Measurements from ENCODE around the gene FAM3B. TPM values are rescaled to one million over a fixed set of nuclear protein-coding genes. Genes with fewer than 3 reads are reported as not detected.

The FAM3B gene, protein sequence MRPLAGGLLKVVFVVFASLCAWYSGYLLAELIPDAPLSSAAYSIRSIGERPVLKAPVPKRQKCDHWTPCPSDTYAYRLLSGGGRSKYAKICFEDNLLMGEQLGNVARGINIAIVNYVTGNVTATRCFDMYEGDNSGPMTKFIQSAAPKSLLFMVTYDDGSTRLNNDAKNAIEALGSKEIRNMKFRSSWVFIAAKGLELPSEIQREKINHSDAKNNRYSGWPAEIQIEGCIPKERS
- not detected in 2 replicates for total RNA-seq (2014; rRNA removed; shearing (Covaris generic))
- polyA plus RNA-seq (2016; fragmentation: Nextera tagmentation; extraction: Ambion mirVana) = not detected in 2 replicates

DNA sequence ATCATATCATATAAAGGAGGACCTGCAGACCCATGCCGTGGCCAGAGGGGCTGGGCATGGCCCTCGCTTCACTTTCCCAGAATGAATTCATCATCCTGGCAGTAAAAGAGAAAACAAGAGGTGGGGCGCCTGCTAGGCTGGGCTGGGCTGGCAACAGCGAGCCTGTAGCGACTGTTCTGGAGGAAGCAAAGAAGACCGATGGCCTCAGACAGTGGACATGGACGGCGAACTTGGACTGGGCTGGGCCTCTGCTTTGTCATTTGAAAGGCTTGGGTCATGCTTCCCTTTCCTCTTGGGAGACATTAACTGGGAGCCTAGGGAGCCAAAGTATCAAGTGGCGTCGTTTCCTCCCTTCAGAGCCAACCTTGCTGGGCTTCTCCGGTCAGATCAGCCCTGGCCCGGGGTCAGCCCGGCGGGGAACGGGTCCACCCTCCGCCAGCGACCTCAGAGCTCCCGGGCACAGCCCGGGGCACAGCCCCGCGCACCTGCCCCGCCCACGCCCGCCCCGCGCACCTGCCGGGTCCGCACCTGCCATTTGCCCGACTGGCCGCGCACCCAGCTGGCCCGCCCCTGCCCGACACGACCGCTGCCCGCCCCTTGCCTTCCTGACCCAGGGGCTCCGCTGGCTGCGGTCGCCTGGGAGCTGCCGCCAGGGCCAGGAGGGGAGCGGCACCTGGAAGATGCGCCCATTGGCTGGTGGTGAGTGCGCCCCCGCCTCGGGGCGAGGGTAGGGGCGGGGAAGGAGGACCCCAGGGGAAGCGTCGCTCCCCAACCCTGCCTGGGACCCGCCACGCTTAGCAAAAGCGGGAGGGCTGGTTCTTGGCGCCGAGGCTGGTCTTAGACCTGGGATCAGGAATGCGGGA is at the start of gene FAM3B:
Gene FAM3B (plus strand): TSS at position 602 of the 863 bp plus-strand sequence. CDS start 79 bp downstream, at position 681.
- 3% methylated on average over 27 to 43 of the region's 55 CpGs for WGBS, 2 experiments (ENCODE audit: low coverage in 1 of 2, low lambda C conversion rate in 2 of 2, missing lambda C conversion rate in 2 of 2)
- H3K36me3 ChIP-seq (ENCODE audit: low read depth) = no peaks in the 10 kb centered on the region
- H3K4me1 ChIP-seq (ENCODE audit: insufficient read depth) = no peaks in the 10 kb centered on the region
- H4K20me1 ChIP-seq (ENCODE audit: insufficient read depth) = no peaks in the 10 kb centered on the region
- TF ChIP-seq EZH2 (IDR thresholded peaks at IDR 0.05; ENCODE audit: insufficient read depth, poor library complexity, severe bottlenecking) = no peak
- TF ChIP-seq EZH2phosphoT487 (IDR thresholded peaks at IDR 0.05; ENCODE audit: insufficient read depth, low read depth) = no peak
- no peak within 1 kb of the TSS for H2AFZ ChIP-seq
- H3K27me3 ChIP-seq (replicated peaks; ENCODE audit: insufficient read depth) = peaks cover 46% of the 10 kb centered on the region
- no peak within 1 kb of the TSS for H3K9ac ChIP-seq
- no peaks in the 10 kb centered on the region for H3K79me2 ChIP-seq (ENCODE audit: insufficient read depth)
- no peak within 1 kb of the TSS for H3K4me2 ChIP-seq (ENCODE audit: unreplicated experiment)
- H3K9me3 ChIP-seq (ENCODE audit: low read depth) = no peaks in the 10 kb centered on the region
- H3K4me3 ChIP-seq = no peak within 1 kb of the TSS
- no peak for DNase-seq
- H3K9me2 ChIP-seq (ENCODE audit: insufficient read depth) = no peaks in the 10 kb centered on the region
- H3K27ac ChIP-seq = no peak within 1 kb of the TSS
- H3F3A ChIP-seq (ENCODE audit: insufficient read depth) = no peaks in the 10 kb centered on the region
- in situ Hi-C loops (cut with MboI) = no loop called here

DNA sequence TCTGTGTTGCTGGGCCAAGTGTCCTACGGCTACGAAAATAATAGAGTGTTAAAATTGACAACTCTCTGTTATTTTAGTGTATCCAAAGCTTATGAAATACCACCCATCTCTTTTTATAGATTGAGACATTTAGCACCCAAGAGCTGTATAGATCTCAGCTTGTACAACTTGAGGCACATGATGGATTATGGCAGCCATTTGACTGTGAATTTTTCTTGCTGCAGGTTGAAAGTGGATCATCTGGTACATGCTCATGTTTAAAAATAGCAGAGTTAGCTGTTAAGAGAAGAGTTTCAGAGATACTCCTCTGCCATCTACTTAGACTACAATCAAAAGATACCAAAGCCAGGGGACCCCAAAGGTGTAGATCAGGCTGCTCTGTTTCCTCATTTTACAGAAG is 49.3 kb upstream of the FAM3B start:
- no peak overlapping the region for H2AFZ ChIP-seq
- H3K9me3 ChIP-seq (ENCODE audit: low read depth) = no peaks in the 10 kb centered on the region
- 97% methylated on average over 2 of the region's 2 CpGs for WGBS, 2 experiments (ENCODE audit: low coverage in 1 of 2, low lambda C conversion rate in 2 of 2, missing lambda C conversion rate in 2 of 2)
- no peak for DNase-seq
- H3K9ac ChIP-seq = no peak overlapping the region
- no peaks in the 10 kb centered on the region for H3K4me1 ChIP-seq (ENCODE audit: insufficient read depth)
- H3K36me3 ChIP-seq (ENCODE audit: low read depth) = peaks cover 8% of the 10 kb centered on the region; the same call in 1 of the 2 replicates
- no peaks in the 10 kb centered on the region for H3K27me3 ChIP-seq (replicated peaks; ENCODE audit: insufficient read depth)
- no peak overlapping the region for H3K4me3 ChIP-seq
- TF ChIP-seq EZH2phosphoT487 (IDR thresholded peaks at IDR 0.05; ENCODE audit: insufficient read depth, low read depth) (no peak), EZH2 (IDR thresholded peaks at IDR 0.05; ENCODE audit: insufficient read depth, poor library complexity, severe bottlenecking) (no peak)
- no peaks in the 10 kb centered on the region for H3K9me2 ChIP-seq (ENCODE audit: insufficient read depth)
- in situ Hi-C loops (cut with MboI) = no loop called here
- no peak overlapping the region for H3K27ac ChIP-seq
- no peaks in the 10 kb centered on the region for H3K79me2 ChIP-seq (ENCODE audit: insufficient read depth)
- H4K20me1 ChIP-seq (ENCODE audit: insufficient read depth) = no peaks in the 10 kb centered on the region
- no peak overlapping the region for H3K4me2 ChIP-seq (ENCODE audit: unreplicated experiment)
- H3F3A ChIP-seq (ENCODE audit: insufficient read depth) = no peaks in the 10 kb centered on the region

DNA sequence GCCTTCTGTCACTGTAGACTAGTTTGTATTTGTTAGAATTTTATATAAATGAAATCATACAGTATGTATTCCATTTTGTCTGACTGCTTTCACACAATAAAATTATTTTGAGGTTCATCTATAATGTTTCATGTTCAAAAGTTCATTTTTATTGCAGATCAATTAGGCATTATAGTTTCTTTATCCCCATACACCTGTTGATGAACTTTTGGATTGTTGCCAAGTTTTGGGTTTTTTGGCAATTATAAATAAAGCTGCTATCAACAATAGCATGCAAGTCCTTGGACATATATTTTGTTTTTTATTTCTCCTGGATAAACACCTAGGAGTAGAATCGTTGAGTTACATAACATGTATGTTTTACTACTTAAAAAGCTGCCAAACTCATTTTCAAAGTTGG is 47.1 kb upstream of the FAM3B start:
- no peak overlapping the region for H3K9ac ChIP-seq
- H3K27ac ChIP-seq = no peak overlapping the region
- 30 to 31% methylated on average over 1 of the region's 1 CpG for WGBS, 2 experiments (ENCODE audit: low coverage in 1 of 2, low lambda C conversion rate in 2 of 2, missing lambda C conversion rate in 2 of 2)
- no peak overlapping the region for H3K4me3 ChIP-seq
- in situ Hi-C loops (cut with MboI) = no loop called here
- H3K4me1 ChIP-seq (ENCODE audit: insufficient read depth) = no peaks in the 10 kb centered on the region
- H3K4me2 ChIP-seq (ENCODE audit: unreplicated experiment) = no peak overlapping the region
- no peak overlapping the region for H2AFZ ChIP-seq
- no peaks in the 10 kb centered on the region for H3K79me2 ChIP-seq (ENCODE audit: insufficient read depth)
- no peaks in the 10 kb centered on the region for H3K9me2 ChIP-seq (ENCODE audit: insufficient read depth)
- H4K20me1 ChIP-seq (ENCODE audit: insufficient read depth) = no peaks in the 10 kb centered on the region
- TF ChIP-seq EZH2phosphoT487 (IDR thresholded peaks at IDR 0.05; ENCODE audit: insufficient read depth, low read depth) (no peak), EZH2 (IDR thresholded peaks at IDR 0.05; ENCODE audit: insufficient read depth, poor library complexity, severe bottlenecking) (no peak)
- no peak for DNase-seq
- H3K9me3 ChIP-seq (ENCODE audit: low read depth) = no peaks in the 10 kb centered on the region
- H3F3A ChIP-seq (ENCODE audit: insufficient read depth) = no peaks in the 10 kb centered on the region
- H3K36me3 ChIP-seq (ENCODE audit: low read depth) = 0 out of 2 replicates have a peak, but pooled peaks cover 9% of the 10 kb centered on the region
- H3K27me3 ChIP-seq (replicated peaks; ENCODE audit: insufficient read depth) = no peaks in the 10 kb centered on the region

DNA sequence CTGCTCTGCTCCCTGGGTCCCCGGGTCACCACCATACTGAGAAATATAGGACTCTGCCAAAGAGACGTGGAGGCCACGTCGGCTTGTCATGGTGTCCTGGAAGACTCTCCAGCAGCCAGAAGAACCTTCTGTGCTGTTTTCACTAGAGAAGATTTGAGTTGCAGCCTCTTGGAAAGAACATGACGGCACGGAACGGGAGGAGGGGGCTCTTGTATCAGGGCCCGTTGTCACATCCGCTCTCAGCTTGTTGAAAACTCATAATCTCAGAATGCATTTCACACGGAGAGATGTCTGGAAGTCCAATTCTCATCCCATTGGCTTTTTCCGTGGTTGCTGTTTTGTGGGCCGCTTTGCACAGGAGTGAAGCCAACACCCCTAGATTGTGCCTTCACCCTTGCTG is 39.4 kb upstream of the FAM3B start:
- H3K4me2 ChIP-seq (ENCODE audit: unreplicated experiment) = no peak overlapping the region
- peaks cover 9% of the 10 kb centered on the region; the same call in 1 of the 2 replicates for H3K4me1 ChIP-seq (ENCODE audit: insufficient read depth)
- H3K79me2 ChIP-seq (ENCODE audit: insufficient read depth) = no peaks in the 10 kb centered on the region
- no peak overlapping the region for H2AFZ ChIP-seq
- no peaks in the 10 kb centered on the region for H3K9me3 ChIP-seq (ENCODE audit: low read depth)
- H3K4me3 ChIP-seq = no peak overlapping the region
- 0 out of 2 replicates have a peak, but pooled peaks cover 1% of the 10 kb centered on the region for H3K27me3 ChIP-seq (replicated peaks; ENCODE audit: insufficient read depth)
- H3K36me3 ChIP-seq (ENCODE audit: low read depth) = 0 out of 2 replicates have a peak, but pooled peaks cover 10% of the 10 kb centered on the region
- TF ChIP-seq EZH2 (IDR thresholded peaks at IDR 0.05; ENCODE audit: insufficient read depth, poor library complexity, severe bottlenecking) = no peak
- no peak for TF ChIP-seq EZH2phosphoT487 (IDR thresholded peaks at IDR 0.05; ENCODE audit: insufficient read depth, low read depth)
- WGBS, 2 experiments (ENCODE audit: low coverage in 1 of 2, low lambda C conversion rate in 2 of 2, missing lambda C conversion rate in 2 of 2) = 51 to 64% methylated on average over 12 of the region's 12 CpGs
- no peak for DNase-seq
- no peak overlapping the region for H3K9ac ChIP-seq
- no peaks in the 10 kb centered on the region for H4K20me1 ChIP-seq (ENCODE audit: insufficient read depth)
- H3F3A ChIP-seq (ENCODE audit: insufficient read depth) = peaks cover 9% of the 10 kb centered on the region; the same call in 1 of the 2 replicates
- no peak overlapping the region for H3K27ac ChIP-seq
- H3K9me2 ChIP-seq (ENCODE audit: insufficient read depth) = no peaks in the 10 kb centered on the region
- in situ Hi-C loops (cut with MboI) = loop anchor here (25.0 kb wide), 1 partner anchor 535 kb away; no protein-coding TSS in a partner anchor

Measured in GM23248 (cell line).